HepG2 (cell line): ENCODE data around the gene C11orf58.

ENCODE experiments used
- ARNT2 ChIP-seq: sonication (generic); formaldehyde crosslinking; IDR thresholded peaks from 2 replicates; pipeline ENCODE4 v1.8.0; 2022; ENCODE audit warnings: mild to moderate bottlenecking, low read depth, missing genetic modification reagents, moderate library complexity
- MEIS2 ChIP-seq: sonication (generic); formaldehyde crosslinking; IDR thresholded peaks from 2 replicates; pipeline ENCODE4 v1.9.0; 2021; ENCODE audit warnings: mild to moderate bottlenecking, missing genetic modification reagents
- POLR2A ChIP-seq, 2 experiments: IDR thresholded peaks; 2 replicates each; pipeline ENCODE4 v1.6.1; 2011; ENCODE audit warnings: low read depth in 2 of 2, low read length in 2 of 2, mild to moderate bottlenecking in 1 of 2, moderate library complexity in 1 of 2; ENCODE audit not compliant: insufficient read depth in 1 of 2
- POLR2G ChIP-seq: fragments of 200-400 bp; formaldehyde crosslinking; IDR thresholded peaks from 2 replicates; pipeline ENCODE4 v1.6.1; 2018; ENCODE audit warnings: mild to moderate bottlenecking, low read depth, low read length, moderate library complexity
- RAD21 ChIP-seq: fragments of 450-650 bp; formaldehyde crosslinking; IDR thresholded peaks from 2 replicates; pipeline ENCODE4 v1.5.0; 2020; ENCODE audit warnings: mild to moderate bottlenecking
- SETDB1 ChIP-seq: sonication (generic); formaldehyde crosslinking; IDR thresholded peaks from 2 replicates; pipeline ENCODE4 v1.5.1; 2020; ENCODE audit warnings: missing genetic modification reagents, mild to moderate bottlenecking, borderline replicate concordance
- SP1 ChIP-seq, 2 experiments: fragments of 450-650 bp in 1 of 2; sonication (generic) in 1 of 2; formaldehyde crosslinking in 1 of 2; IDR thresholded peaks; 2 replicates each; pipeline versions ENCODE4 v1.4.0 to v1.6.1; 2016 to 2020; ENCODE audit warnings: missing genetic modification reagents in 1 of 2
- ZNF382 ChIP-seq: sonication (generic); formaldehyde crosslinking; IDR thresholded peaks from 2 replicates; pipeline ENCODE4 v1.5.0; 2020; ENCODE audit warnings: missing genetic modification reagents, mild to moderate bottlenecking, borderline replicate concordance
- TF ChIP-seq, protein P1 (sequence below): sonication (generic); formaldehyde crosslinking; IDR thresholded peaks from 2 replicates; pipeline ENCODE4 v1.4.0; 2020; ENCODE audit warnings: missing genetic modification reagents
- TF ChIP-seq, protein P2 (sequence below): sonication (generic); formaldehyde crosslinking; IDR thresholded peaks from 2 replicates; pipeline ENCODE4 v1.5.0; 2020; ENCODE audit warnings: mild to moderate bottlenecking, missing genetic modification reagents, moderate library complexity
- TF ChIP-seq, protein P3 (sequence below): sonication (generic); formaldehyde crosslinking; IDR thresholded peaks from 2 replicates; pipeline ENCODE4 v1.8.1; 2023; ENCODE audit warnings: mild to moderate bottlenecking, missing genetic modification reagents

DNA sequence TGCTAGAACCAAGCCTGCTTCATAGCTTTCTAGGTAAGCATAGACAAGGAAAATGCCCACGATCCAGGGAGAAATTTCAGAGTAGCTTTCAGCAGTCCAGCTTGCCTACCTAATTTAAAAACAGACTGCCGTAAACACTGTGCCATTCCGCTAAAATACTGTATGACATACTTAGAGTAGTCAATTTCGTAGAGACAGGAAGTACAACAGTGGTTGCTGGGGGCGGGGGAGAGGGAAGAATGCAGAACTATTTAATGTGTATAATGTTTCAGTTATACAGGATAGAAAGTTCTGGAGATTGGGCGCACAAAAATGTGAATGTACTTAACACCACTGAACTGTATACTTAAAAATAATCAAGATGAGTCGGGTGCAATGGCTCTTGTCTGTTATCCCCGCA is 56.7 kb downstream of the C11orf58 start:
- TF ChIP-seq ZNF382 (CRISPR knock-in tag) (no peak), RAD21 (CRISPR knock-in tag) (no peak), SP1 (IDR thresholded peaks at IDR 0.05) (no peak), SP1 (CRISPR knock-in tag; IDR thresholded peaks at IDR 0.05) (no peak), POLR2G (no peak), MEIS2 (CRISPR knock-in tag) (no peak), SETDB1 (no peak), ARNT2 (CRISPR knock-in tag) (no peak), POLR2A (IDR thresholded peaks at IDR 0.05; ENCODE audit: insufficient read depth in 1 of 2, low read depth in 2 of 2, low read length in 2 of 2) (no peak)
- TF ChIP-seq, protein P1, sequence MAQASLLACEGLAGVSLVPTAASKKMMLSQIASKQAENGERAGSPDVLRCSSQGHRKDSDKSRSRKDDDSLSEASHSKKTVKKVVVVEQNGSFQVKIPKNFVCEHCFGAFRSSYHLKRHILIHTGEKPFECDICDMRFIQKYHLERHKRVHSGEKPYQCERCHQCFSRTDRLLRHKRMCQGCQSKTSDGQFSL, result no peak
- TF ChIP-seq, protein P2, sequence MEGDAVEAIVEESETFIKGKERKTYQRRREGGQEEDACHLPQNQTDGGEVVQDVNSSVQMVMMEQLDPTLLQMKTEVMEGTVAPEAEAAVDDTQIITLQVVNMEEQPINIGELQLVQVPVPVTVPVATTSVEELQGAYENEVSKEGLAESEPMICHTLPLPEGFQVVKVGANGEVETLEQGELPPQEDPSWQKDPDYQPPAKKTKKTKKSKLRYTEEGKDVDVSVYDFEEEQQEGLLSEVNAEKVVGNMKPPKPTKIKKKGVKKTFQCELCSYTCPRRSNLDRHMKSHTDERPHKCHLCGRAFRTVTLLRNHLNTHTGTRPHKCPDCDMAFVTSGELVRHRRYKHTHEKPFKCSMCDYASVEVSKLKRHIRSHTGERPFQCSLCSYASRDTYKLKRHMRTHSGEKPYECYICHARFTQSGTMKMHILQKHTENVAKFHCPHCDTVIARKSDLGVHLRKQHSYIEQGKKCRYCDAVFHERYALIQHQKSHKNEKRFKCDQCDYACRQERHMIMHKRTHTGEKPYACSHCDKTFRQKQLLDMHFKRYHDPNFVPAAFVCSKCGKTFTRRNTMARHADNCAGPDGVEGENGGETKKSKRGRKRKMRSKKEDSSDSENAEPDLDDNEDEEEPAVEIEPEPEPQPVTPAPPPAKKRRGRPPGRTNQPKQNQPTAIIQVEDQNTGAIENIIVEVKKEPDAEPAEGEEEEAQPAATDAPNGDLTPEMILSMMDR (CRISPR knock-in tag), result no peak
- TF ChIP-seq, protein P3, sequence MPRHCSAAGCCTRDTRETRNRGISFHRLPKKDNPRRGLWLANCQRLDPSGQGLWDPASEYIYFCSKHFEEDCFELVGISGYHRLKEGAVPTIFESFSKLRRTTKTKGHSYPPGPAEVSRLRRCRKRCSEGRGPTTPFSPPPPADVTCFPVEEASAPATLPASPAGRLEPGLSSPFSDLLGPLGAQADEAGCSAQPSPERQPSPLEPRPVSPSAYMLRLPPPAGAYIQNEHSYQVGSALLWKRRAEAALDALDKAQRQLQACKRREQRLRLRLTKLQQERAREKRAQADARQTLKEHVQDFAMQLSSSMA (CRISPR knock-in tag), result no peak
